ENCODE results near the gene CCDC12.

CCDC12 gene

GRCh38 chr3:47007001-47007400, 30.5 kb upstream of the CCDC12 start:
- H3K9me3 ChIP-seq (ENCODE audit: control insufficient read depth, insufficient read depth, low read depth, low read length) = no peaks in the 10 kb centered on the region
- H3K27me3 ChIP-seq (ENCODE audit: control insufficient read depth, insufficient read depth, low read length) = no peaks in the 10 kb centered on the region
- H3K27ac ChIP-seq (ENCODE audit: low read depth, low read length) = no peak overlapping the region
- peaks cover 49% of the 10 kb centered on the region for H3K36me3 ChIP-seq (ENCODE audit: control insufficient read depth, insufficient read depth, low read length)
- H3K9ac ChIP-seq (ENCODE audit: low read length) = no peak overlapping the region
- H3K4me3 ChIP-seq (ENCODE audit: low read depth, low read length) = no peak overlapping the region
- H3K4me1 ChIP-seq (ENCODE audit: control insufficient read depth, insufficient read depth, low read length) = peaks cover 11% of the 10 kb centered on the region

- no peak overlapping the region for H3K27ac ChIP-seq (ENCODE audit: low read depth, low read length)
Measured at GRCh38 chr3:47006145-47006651, 29.7 kb upstream of the CCDC12 start.

GRCh38 chr3:47005212-47006144, 28.9 kb upstream of the CCDC12 start:
- Histone ChIP-seq H3K9me3 (ENCODE audit: control insufficient read depth, insufficient read depth, low read depth, low read length) (no peaks in the 10 kb centered on the region), H3K27me3 (ENCODE audit: control insufficient read depth, insufficient read depth, low read length) (no peaks in the 10 kb centered on the region), H3K9ac (ENCODE audit: low read length) (no peak overlapping the region), H3K4me1 (ENCODE audit: control insufficient read depth, insufficient read depth, low read length) (peaks cover 11% of the 10 kb centered on the region), H3K36me3 (ENCODE audit: control insufficient read depth, insufficient read depth, low read length) (peaks cover 64% of the 10 kb centered on the region), H3K27ac (ENCODE audit: low read depth, low read length) (no peak overlapping the region), H3K4me3 (ENCODE audit: low read depth, low read length) (no peak overlapping the region)

More at GRCh38 chr3:47006145-47006651, 29.7 kb upstream of the CCDC12 start:
- no peaks in the 10 kb centered on the region for H3K9me3 ChIP-seq (ENCODE audit: control insufficient read depth, insufficient read depth, low read depth, low read length)
- no peak overlapping the region for H3K4me3 ChIP-seq (ENCODE audit: low read depth, low read length)
- H3K36me3 ChIP-seq (ENCODE audit: control insufficient read depth, insufficient read depth, low read length) = peaks cover 57% of the 10 kb centered on the region
- peaks cover 11% of the 10 kb centered on the region for H3K4me1 ChIP-seq (ENCODE audit: control insufficient read depth, insufficient read depth, low read length)
- H3K9ac ChIP-seq (ENCODE audit: low read length) = no peak overlapping the region
- H3K27me3 ChIP-seq (ENCODE audit: control insufficient read depth, insufficient read depth, low read length) = no peaks in the 10 kb centered on the region

- H3K27ac ChIP-seq (ENCODE audit: low read depth, low read length) = no peak overlapping the region
- H3K27me3 ChIP-seq (ENCODE audit: control insufficient read depth, insufficient read depth, low read length) = no peaks in the 10 kb centered on the region
- no peak overlapping the region for H3K4me3 ChIP-seq (ENCODE audit: low read depth, low read length)
- no peaks in the 10 kb centered on the region for H3K9me3 ChIP-seq (ENCODE audit: control insufficient read depth, insufficient read depth, low read depth, low read length)
- peaks cover 4% of the 10 kb centered on the region; the same call in 1 of the 2 replicates for H3K4me1 ChIP-seq (ENCODE audit: control insufficient read depth, insufficient read depth, low read length)
- no peak overlapping the region for H3K9ac ChIP-seq (ENCODE audit: low read length)
- H3K36me3 ChIP-seq (ENCODE audit: control insufficient read depth, insufficient read depth, low read length) = peaks cover 73% of the 10 kb centered on the region
Measured at GRCh38 chr3:47004369-47005211, 28.0 kb upstream of the CCDC12 start.

GRCh38 chr3:47003461-47004368, 27.2 kb upstream of the CCDC12 start:
- Histone ChIP-seq H3K9me3 (ENCODE audit: control insufficient read depth, insufficient read depth, low read depth, low read length) (no peaks in the 10 kb centered on the region), H3K4me1 (ENCODE audit: control insufficient read depth, insufficient read depth, low read length) (peaks cover 3% of the 10 kb centered on the region; the same call in 1 of the 2 replicates), H3K27ac (ENCODE audit: low read depth, low read length) (no peak overlapping the region), H3K36me3 (ENCODE audit: control insufficient read depth, insufficient read depth, low read length) (peaks cover 82% of the 10 kb centered on the region), H3K4me3 (ENCODE audit: low read depth, low read length) (no peak overlapping the region), H3K27me3 (ENCODE audit: control insufficient read depth, insufficient read depth, low read length) (no peaks in the 10 kb centered on the region), H3K9ac (ENCODE audit: low read length) (no peak overlapping the region)

GRCh38 chr3:47003056-47003410, 26.5 kb upstream of the CCDC12 start:
- Histone ChIP-seq H3K36me3 (ENCODE audit: control insufficient read depth, insufficient read depth, low read length) (peaks cover 80% of the 10 kb centered on the region), H3K9me3 (ENCODE audit: control insufficient read depth, insufficient read depth, low read depth, low read length) (no peaks in the 10 kb centered on the region), H3K4me3 (ENCODE audit: low read depth, low read length) (no peak overlapping the region), H3K9ac (ENCODE audit: low read length) (no peak overlapping the region), H3K4me1 (ENCODE audit: control insufficient read depth, insufficient read depth, low read length) (peaks cover 4% of the 10 kb centered on the region; the same call in 1 of the 2 replicates), H3K27ac (ENCODE audit: low read depth, low read length) (no peak overlapping the region), H3K27me3 (ENCODE audit: control insufficient read depth, insufficient read depth, low read length) (no peaks in the 10 kb centered on the region)

GRCh38 chr3:47002171-47003055, 25.9 kb upstream of the CCDC12 start:
- Histone ChIP-seq H3K9me3 (ENCODE audit: control insufficient read depth, insufficient read depth, low read depth, low read length) (no peaks in the 10 kb centered on the region), H3K36me3 (ENCODE audit: control insufficient read depth, insufficient read depth, low read length) (peaks cover 80% of the 10 kb centered on the region), H3K4me3 (ENCODE audit: low read depth, low read length) (no peak overlapping the region), H3K27ac (ENCODE audit: low read depth, low read length) (no peak overlapping the region), H3K4me1 (ENCODE audit: control insufficient read depth, insufficient read depth, low read length) (peaks cover 4% of the 10 kb centered on the region; the same call in 1 of the 2 replicates), H3K27me3 (ENCODE audit: control insufficient read depth, insufficient read depth, low read length) (no peaks in the 10 kb centered on the region), H3K9ac (ENCODE audit: low read length) (no peak overlapping the region)

GRCh38 chr3:47001731-47002170, 25.2 kb upstream of the CCDC12 start:
- no peak overlapping the region for H3K27ac ChIP-seq (ENCODE audit: low read depth, low read length)
- no peak overlapping the region for H3K4me3 ChIP-seq (ENCODE audit: low read depth, low read length)
- H3K4me1 ChIP-seq (ENCODE audit: control insufficient read depth, insufficient read depth, low read length) = peaks cover 4% of the 10 kb centered on the region; the same call in 1 of the 2 replicates
- no peaks in the 10 kb centered on the region for H3K9me3 ChIP-seq (ENCODE audit: control insufficient read depth, insufficient read depth, low read depth, low read length)
- H3K9ac ChIP-seq (ENCODE audit: low read length) = no peak overlapping the region
- H3K27me3 ChIP-seq (ENCODE audit: control insufficient read depth, insufficient read depth, low read length) = no peaks in the 10 kb centered on the region
- H3K36me3 ChIP-seq (ENCODE audit: control insufficient read depth, insufficient read depth, low read length) = peaks cover 77% of the 10 kb centered on the region

GRCh38 chr3:47000922-47001730, 24.6 kb upstream of the CCDC12 start:
- no peak overlapping the region for H3K27ac ChIP-seq (ENCODE audit: low read depth, low read length)
- no peak overlapping the region for H3K9ac ChIP-seq (ENCODE audit: low read length)
- no peaks in the 10 kb centered on the region for H3K9me3 ChIP-seq (ENCODE audit: control insufficient read depth, insufficient read depth, low read depth, low read length)

More at GRCh38 chr3:47000922-47001730, 24.6 kb upstream of the CCDC12 start:
- peaks cover 4% of the 10 kb centered on the region; the same call in 1 of the 2 replicates for H3K4me1 ChIP-seq (ENCODE audit: control insufficient read depth, insufficient read depth, low read length)
- H3K27me3 ChIP-seq (ENCODE audit: control insufficient read depth, insufficient read depth, low read length) = no peaks in the 10 kb centered on the region
- peaks cover 71% of the 10 kb centered on the region for H3K36me3 ChIP-seq (ENCODE audit: control insufficient read depth, insufficient read depth, low read length)
- H3K4me3 ChIP-seq (ENCODE audit: low read depth, low read length) = no peak overlapping the region
